Superior temporal gyrus (tissue), 1 donor: ENCODE measurements around the gene SLC16A14.
"Not testable (repeated sequence)": the region's sequence is repeated elsewhere in the genome, so short reads cannot be mapped to it uniquely, and the experiment has no call there.

ENCODE experiments used
- DNase-seq: peaks from one replicate; pipeline ENCODE4 v3.0.0-alpha.2; 2016; ENCODE audit errors: extremely low spot score

SLC16A14 gene, protein sequence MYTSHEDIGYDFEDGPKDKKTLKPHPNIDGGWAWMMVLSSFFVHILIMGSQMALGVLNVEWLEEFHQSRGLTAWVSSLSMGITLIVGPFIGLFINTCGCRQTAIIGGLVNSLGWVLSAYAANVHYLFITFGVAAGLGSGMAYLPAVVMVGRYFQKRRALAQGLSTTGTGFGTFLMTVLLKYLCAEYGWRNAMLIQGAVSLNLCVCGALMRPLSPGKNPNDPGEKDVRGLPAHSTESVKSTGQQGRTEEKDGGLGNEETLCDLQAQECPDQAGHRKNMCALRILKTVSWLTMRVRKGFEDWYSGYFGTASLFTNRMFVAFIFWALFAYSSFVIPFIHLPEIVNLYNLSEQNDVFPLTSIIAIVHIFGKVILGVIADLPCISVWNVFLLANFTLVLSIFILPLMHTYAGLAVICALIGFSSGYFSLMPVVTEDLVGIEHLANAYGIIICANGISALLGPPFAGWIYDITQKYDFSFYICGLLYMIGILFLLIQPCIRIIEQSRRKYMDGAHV

GRCh38 chr2:230068651-230069055 is at the start of gene SLC16A14:
SLC16A14 (minus strand) TSS chr2:230068924; CDS start chr2:230059352, 9,572 bp downstream.
- peak; percentile 63 for DNase-seq

DNA sequence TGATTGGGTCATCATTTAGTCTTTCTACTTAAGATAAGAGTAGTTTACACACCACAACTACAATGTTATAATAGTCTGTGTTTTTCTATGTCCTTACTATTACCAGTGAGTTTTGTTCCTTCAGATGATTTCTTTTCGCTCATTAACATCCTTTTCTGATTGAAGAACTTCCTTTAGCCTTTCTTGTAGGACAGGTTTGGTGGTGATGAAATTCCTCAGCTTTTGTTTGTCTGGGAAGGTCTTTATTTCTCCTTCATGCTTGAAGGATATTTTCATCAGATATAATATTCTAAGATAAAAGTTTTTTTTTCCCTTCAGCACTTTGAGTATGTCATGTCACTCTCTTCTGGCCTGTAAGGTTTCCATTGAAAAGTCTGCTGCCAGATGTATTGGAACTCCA is 38.0 kb upstream of the SLC16A14 start:
- no peak for DNase-seq

- not testable (repeated sequence) for DNase-seq
These were observed 33.2 kb upstream of the SLC16A14 start for GRCh38 chr2:230101967-230102366.

- DNase-seq = no peak
These were observed 29.1 kb upstream of the SLC16A14 start for GRCh38 chr2:230097841-230098240.

GRCh38 chr2:230097424-230097823 is 28.7 kb upstream of the SLC16A14 start:
- no peak for DNase-seq

GRCh38 chr2:230090967-230091366 is 22.2 kb upstream of the SLC16A14 start:
- DNase-seq = no peak

- DNase-seq = no peak
These were observed 16.5 kb upstream of the SLC16A14 start for GRCh38 chr2:230085201-230085600.

DNA sequence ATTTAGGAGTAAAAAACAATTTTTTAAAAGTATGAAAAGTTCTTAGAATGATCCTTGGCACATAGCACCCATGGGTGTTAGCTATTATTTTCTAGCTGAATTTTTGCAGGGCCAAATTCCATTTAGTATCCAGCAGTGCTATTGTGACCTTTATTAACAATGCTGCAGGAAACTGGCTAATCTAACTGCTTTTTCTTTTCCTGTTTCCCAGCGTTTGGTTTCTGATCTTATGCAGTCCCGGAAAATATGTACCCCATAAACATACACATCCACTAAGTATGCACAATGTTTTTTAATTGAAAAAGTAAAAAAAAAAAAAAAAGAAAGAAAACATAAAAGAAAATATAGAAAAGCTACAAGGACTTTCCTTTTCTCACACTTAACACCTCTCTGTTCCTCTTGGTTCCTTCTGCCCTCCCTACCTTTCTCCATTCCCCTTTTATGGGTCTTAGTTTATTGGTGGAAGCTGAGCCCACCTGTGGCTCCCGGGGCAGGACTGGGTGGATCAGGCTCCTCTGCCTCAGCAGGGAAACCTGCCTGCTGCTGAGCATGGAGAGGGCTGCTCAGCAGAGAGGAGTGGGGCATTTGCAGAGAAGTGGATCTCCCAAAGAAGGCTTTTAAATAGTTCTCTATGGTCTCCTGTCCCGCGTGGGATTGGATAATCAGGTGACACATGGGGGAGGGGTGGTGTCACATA is 9.3 kb upstream of the SLC16A14 start:
- no peak for DNase-seq

DNA sequence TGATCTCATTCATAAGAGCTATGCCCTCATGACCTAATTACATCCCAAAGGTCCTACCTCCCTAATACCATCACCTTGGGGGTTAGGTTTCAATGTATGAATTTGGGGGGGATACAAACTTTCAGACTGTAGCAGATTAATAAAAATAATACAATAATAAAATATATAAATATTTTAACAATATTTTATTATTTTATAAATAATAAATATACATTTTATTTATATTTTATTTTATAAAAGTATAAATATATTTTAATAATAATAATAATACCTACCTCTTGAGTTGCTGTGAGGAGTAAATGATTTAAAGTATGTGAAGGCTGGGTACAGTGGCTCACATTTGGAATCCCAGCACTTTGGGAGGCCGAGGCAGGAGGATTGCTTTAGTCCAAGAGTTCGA is 8.1 kb upstream of the SLC16A14 start:
- no peak for DNase-seq

DNA sequence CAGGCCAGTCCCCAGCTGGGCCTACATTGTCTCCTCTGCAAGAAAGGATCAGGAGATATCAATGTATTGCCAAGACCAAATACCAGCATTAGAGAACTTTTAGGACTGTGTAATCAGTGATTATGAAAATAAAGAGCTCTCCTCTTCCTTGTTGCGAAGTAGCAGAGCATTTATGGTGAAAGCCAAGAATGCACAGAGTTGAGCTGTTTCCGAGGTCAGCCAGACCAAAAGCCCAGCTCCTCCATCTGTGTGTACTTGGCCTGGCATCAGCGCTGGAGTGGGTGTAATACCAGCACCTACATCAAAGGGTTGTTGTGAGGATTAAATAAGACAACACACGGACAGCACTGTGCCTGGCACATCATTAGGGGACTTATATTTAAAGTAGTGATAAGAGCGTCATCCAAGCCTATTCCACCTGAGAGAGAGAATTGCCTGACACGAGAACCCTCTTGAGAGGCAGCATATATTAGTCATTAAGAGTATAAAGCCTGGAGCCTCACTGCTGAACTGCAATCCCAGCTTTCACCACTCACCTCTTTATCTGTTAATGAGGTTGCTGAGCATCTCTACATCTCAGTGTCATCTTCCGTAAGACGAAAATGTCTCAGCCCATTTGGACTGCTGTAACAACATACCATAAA is 7.4 kb upstream of the SLC16A14 start:
- DNase-seq = no peak

- no peak for DNase-seq
These were observed 2.7 kb upstream of the SLC16A14 start for GRCh38 chr2:230071421-230071820.

DNA sequence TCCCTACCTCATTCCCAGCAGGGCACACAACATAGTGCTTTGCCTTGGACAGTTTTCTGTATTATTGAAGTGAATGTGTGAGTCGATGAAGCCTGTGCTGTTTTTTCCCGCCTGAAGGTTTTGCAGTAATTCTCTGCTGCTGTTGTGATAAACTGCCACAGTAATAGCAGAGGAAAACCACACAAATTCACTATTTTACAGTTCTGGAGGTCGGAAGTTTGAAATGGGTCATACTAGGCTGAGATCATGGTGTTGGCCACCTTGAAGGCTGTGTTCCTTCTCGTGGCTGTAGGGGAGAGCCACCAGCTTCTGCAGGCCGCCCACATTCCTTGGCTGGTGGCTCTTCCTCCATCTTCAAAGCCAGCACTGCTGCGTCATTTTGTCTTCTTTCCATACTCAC is 678 bp upstream of the SLC16A14 start:
- DNase-seq = no peak

GRCh38 chr2:230068016-230068650 is 591 bp downstream of the SLC16A14 start:
- DNase-seq = peak; percentile 25

DNA sequence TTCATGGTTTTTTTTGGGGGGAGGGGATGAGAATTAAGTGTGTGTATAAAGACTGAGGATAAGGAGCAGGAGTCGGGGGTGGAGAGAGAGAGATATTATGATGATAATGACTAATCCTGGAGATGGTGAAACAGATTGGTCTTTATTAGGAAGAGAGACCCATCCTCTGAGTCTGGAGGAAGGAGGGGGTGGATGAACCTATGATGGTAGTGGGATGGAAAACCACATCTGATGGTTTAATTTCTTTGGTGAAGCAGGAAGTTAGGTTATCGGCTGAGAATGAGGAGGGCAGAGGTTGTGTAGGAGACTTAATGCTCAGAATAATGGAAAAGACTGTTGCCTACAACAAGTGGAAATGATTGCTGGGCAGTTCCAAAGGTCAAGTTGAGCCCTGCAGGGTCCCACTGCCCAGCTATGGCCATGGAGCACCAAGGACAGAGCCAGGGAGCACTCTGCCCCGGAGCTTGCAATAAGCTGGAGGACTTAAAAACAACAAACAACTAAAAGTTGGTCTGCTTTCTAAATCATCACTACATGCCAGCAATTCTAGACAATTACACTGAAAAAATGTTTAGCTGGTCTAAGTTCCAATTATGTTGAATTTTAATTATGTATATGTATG is 7.9 kb downstream of the SLC16A14 start:
- no peak for DNase-seq

GRCh38 chr2:230053753-230054478 is 14.8 kb downstream of the SLC16A14 start:
- DNase-seq = peak; percentile 68

- DNase-seq = no peak
These were observed 16.4 kb downstream of the SLC16A14 start for GRCh38 chr2:230052299-230052698.

DNA sequence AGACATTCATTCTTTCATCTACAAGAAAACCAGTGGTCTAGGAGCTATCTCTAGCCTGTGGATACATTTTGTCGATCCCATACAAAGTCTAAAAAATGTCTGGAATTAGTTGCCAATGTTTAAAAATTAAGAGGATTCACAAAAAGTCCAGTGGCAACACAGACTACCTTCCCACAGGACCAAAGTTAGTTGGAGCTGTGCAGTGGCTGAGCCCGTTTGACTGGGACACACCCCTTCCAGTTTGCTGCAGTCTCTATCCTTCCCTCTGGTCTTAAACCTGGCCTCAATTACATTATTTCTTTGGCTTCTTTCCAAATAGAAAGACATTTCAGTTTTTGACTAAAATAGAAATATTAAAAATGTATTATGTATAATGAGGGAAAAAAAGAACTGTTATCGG is 18.6 kb downstream of the SLC16A14 start:
- no peak for DNase-seq

DNA sequence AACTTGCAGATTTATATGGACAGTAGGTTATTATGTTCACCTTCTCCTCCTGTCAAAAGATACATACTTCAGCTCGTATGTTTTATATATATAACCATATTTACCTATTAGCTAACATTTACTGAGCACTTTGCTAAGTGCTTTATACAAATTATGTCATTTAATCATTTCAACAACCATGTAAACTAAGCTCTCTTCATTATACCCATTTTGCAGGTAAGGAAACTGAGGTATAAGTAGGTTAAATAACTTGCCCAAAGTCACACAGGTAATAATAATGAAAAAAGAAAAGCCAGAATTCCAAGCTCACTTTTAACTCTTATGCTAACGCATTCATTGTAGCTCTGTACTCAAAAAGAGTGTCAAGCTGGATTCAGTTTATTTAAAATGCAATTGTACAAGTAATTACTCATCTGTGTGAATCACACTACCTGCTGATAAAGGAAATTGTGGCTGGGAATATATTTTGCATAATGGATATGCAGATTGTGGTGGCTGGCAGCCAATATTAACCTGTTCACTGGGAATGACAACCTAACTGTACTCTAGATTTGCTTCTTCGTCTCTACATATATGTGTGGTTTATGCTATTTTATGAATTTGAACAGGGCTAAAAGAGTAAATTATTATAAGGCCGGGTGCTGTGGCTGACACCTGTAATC is 20.6 kb downstream of the SLC16A14 start:
- DNase-seq = no peak

DNA sequence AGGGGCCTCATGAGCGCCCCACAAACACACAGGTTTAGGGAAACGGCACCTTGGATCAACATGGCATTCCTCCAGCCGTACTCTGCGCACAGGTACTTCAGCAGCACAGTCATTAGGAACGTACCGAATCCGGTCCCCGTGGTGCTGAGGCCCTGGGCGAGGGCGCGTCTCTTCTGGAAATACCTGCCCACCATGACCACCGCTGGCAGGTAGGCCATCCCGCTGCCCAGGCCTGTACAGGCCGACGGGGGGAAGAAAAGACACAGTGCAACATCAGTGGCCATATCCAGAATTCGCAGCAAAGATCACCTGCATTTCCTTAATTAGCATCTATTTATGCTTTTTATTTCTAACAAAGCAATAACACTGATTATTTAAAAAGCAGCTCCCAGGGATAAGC is 22.2 kb downstream of the SLC16A14 start:
- DNase-seq = no peak

GRCh38 chr2:230043461-230043860 is 25.3 kb downstream of the SLC16A14 start:
- DNase-seq = no peak
